ENCODE measurements around the gene CYP2A6.
"Not testable (repeated sequence)": the region's sequence is repeated elsewhere in the genome, so short reads cannot be mapped to it uniquely, and the experiment has no call there.

The CYP2A6 gene

GRCh38 chr19:40818480-40819399 lies 31.5 kb downstream of the CYP2A6 start:
- DNase-seq = peak; percentile 64 to 89 (median 67)

GRCh38 chr19:40815223-40815622 lies 35.0 kb downstream of the CYP2A6 start:
- DNase-seq = no peak

GRCh38 chr19:40813182-40813581 lies 37.1 kb downstream of the CYP2A6 start:
- DNase-seq = no peak

GRCh38 chr19:40812571-40812970 lies 37.7 kb downstream of the CYP2A6 start:
- DNase-seq = not testable (repeated sequence)

- DNase-seq = peak; percentile 21 to 60 (median 37)
Measured at GRCh38 chr19:40811478-40812341, 38.5 kb downstream of the CYP2A6 start.

GRCh38 chr19:40810649-40811408 lies 39.4 kb downstream of the CYP2A6 start:
- peak in 5 of 6 experiments; percentile 19 to 59 (median 39) for DNase-seq

GRCh38 chr19:40810160-40810559 lies 40.1 kb downstream of the CYP2A6 start:
- no peak for DNase-seq

- no peak for DNase-seq
Measured at GRCh38 chr19:40809358-40810086, 40.7 kb downstream of the CYP2A6 start.

- no peak for DNase-seq
Measured at GRCh38 chr19:40808497-40808896, 41.8 kb downstream of the CYP2A6 start.

- DNase-seq = no peak
Measured at GRCh38 chr19:40808021-40808325, 42.3 kb downstream of the CYP2A6 start.

- no peak for DNase-seq
Measured at GRCh38 chr19:40807147-40808020, 42.9 kb downstream of the CYP2A6 start.

GRCh38 chr19:40806423-40807146 lies 43.7 kb downstream of the CYP2A6 start:
- DNase-seq = peak; percentile 65 to 81 (median 76)

- DNase-seq = peak in 4 of 6 experiments; percentile 16 to 50 (median 30)
Measured at GRCh38 chr19:40805258-40805868, 44.9 kb downstream of the CYP2A6 start.

GRCh38 chr19:40804783-40805242 lies 45.4 kb downstream of the CYP2A6 start:
- no peak for DNase-seq

GRCh38 chr19:40803857-40804782 lies 46.1 kb downstream of the CYP2A6 start:
- DNase-seq = peak; percentile 50 to 87 (median 79)

- DNase-seq = no peak
Measured at GRCh38 chr19:40803170-40803856, 46.9 kb downstream of the CYP2A6 start.

GRCh38 chr19:40802300-40803169 lies 47.7 kb downstream of the CYP2A6 start:
- DNase-seq = no peak

Data from stimulated activated naive CD4-positive, alpha-beta T cell (primary cell).